GM12801 (cell line): ENCODE measurements around the gene CORO1C.

Source experiments
- CTCF ChIP-seq: IDR thresholded peaks from one replicate; pipeline ENCODE4 v1.5.1; 2011; ENCODE audit warnings: control low read depth; ENCODE audit not compliant: insufficient read length; ENCODE audit errors: extremely low read depth

CORO1C gene

GRCh38 chr12:108670066-108670631 is 61.2 kb downstream of the CORO1C start:
- TF ChIP-seq CTCF = no peak

- TF ChIP-seq CTCF = no peak
Measured at GRCh38 chr12:108668542-108668941, 62.8 kb downstream of the CORO1C start.

GRCh38 chr12:108668063-108668462 is 63.3 kb downstream of the CORO1C start:
- no peak for TF ChIP-seq CTCF

- no peak for TF ChIP-seq CTCF
Measured at GRCh38 chr12:108667349-108667748, 64.0 kb downstream of the CORO1C start.

GRCh38 chr12:108666401-108666881 is 64.9 kb downstream of the CORO1C start:
- no peak for TF ChIP-seq CTCF

GRCh38 chr12:108665608-108666202 is 65.6 kb downstream of the CORO1C start:
- no peak for TF ChIP-seq CTCF

- peak; percentile 93 for TF ChIP-seq CTCF
Measured at GRCh38 chr12:108664338-108665258, 66.7 kb downstream of the CORO1C start.
